Adrenal gland (tissue), 12 donors: ENCODE measurements around the gene TRIM16. TPM values are rescaled to one million over a fixed set of nuclear protein-coding genes. Genes with fewer than 3 reads are reported as not detected.
"Not testable (repeated sequence)": the region's sequence is repeated elsewhere in the genome, so short reads cannot be mapped to it uniquely, and the experiment has no call there.

ENCODE experiments used
- DNase-seq, 7 donors: peaks; one replicate each; pipeline ENCODE4 v3.0.0-alpha.2; 2019 to 2020
- H3K27ac ChIP-seq, 5 donors: fragments of 200-600 bp; sonication (generic) in 4 of 5; 1 replicate in 3 of 5; 2 replicates in 2 of 5; pipeline versions ENCODE4 v1.5.1 to v1.8.0; 2016 to 2020; ENCODE audit warnings: mild to moderate bottlenecking in 1 of 5
- H3K27me3 ChIP-seq: fragments of 200-600 bp; 2 replicates; pipeline ENCODE4 v1.8.0; 2021
- H3K36me3 ChIP-seq, 2 donors: fragments of 200-600 bp; replicated peaks in 1 of 2; 1 replicate in 1 of 2; 2 replicates in 1 of 2; pipeline versions ENCODE4 v1.5.1 to v1.8.0; 2018 to 2022
- H3K4me1 ChIP-seq, 2 donors: fragments of 200-600 bp; replicated peaks in 1 of 2; 1 replicate in 1 of 2; 2 replicates in 1 of 2; pipeline versions ENCODE4 v1.5.1 to v1.8.0; 2018 to 2021
- H3K4me3 ChIP-seq, 4 donors: fragments of 200-600 bp; sonication (generic) in 3 of 4; one replicate each; pipeline ENCODE4 v1.5.1; 2016 to 2018
- H3K9me3 ChIP-seq, 3 donors: fragments of 200-600 bp; sonication (generic) in 1 of 3; replicated peaks in 1 of 3; 1 replicate in 2 of 3; 2 replicates in 1 of 3; pipeline versions ENCODE4 v1.5.1 to v1.8.0; 2016 to 2021
- CTCF ChIP-seq, 6 experiments: fragments of 450-650 bp in 4 of 6; fragments of 200-600 bp in 2 of 6; sonication (generic) in 1 of 6; IDR thresholded peaks; 1 replicate in 5 of 6; 2 replicates in 1 of 6; pipeline versions ENCODE4 v1.5.1 to v1.8.0; 2016 to 2021; ENCODE audit warnings: antibody characterized with exemption in 6 of 6, mild to moderate bottlenecking in 2 of 6, moderate library complexity in 1 of 6
- POLR2A ChIP-seq, 2 donors: fragments of 450-650 bp; IDR thresholded peaks; one replicate each; pipeline ENCODE4 v1.6.1; 2017; ENCODE audit warnings: antibody characterized with exemption in 2 of 2, mild to moderate bottlenecking in 2 of 2, moderate library complexity in 1 of 2
- WGBS, 4 donors: extraction: QIAGEN DNeasy Blood & Tissue Kit in 2 of 4; methylation state at CpG; one replicate each; pipeline versions ENCODE4 v1.1.5 to v1.1.7; 2013 to 2017; 5-methylcytosine and 5-hydroxymethylcytosine counted together
- intact Hi-C, 2 donors: fragments of 100-400 bp; cut with DNase I; formaldehyde crosslinking; loops; one replicate each; pipeline versions ENCODE4 v1.14.1 to v1.15.0; 2022 to 2023
- polyA plus RNA-seq, 3 donors: library from polyadenylated mRNA; stranded (reverse); fragments of 200-250 nt in 2 of 3; fragments of 350-450 nt in 1 of 3; fragmentation: Illumina TruSeq in 1 of 3; extraction: RNeasy Lipid Tissue Mini Kit (QIAGEN cat#74804) in 1 of 3; gene quantifications; one replicate each; pipeline ENCODE4 v1.2.3, GENCODE V29; 2013 to 2014
- total RNA-seq, 9 donors: library from RNA; depleted of rRNA in 4 of 9; stranded (reverse); fragments of >200 nt in 4 of 9; fragments of 120-200 nt in 1 of 9; fragmentation: NEBNext Ultra II Directional in 1 of 9; extraction: Animal tissue kit (Norgen Biotek cat#: 25700) in 1 of 9; gene quantifications; one replicate each; pipeline versions ENCODE4 v1.1.0 to v1.2.4, GENCODE V29; 2013 to 2023
- donor health status: healthy with polysubstance abuse.
- donor health status: Bipolar disorder and iron deficiency.
- donor health status: DM: yes; HTN: yes; CAD: no.
- donor health status: DM: no; HTN: no; CAD: no.
- donor health status: DM: no; HTN: no; CAD: no.
- donor health status: DM: yes; HTN: yes; CAD: no.

Gene TRIM16
- total and polyA plus RNA-seq, 12 donors: 7.1 to 109 (median 45.3) TPM

GRCh38 chr17:15650741-15651582, 33.1 kb downstream of the TRIM16 start:
- peak overlapping the region in 3 of 4 donors; percentile 43 to 53 (median 47) for H3K4me3 ChIP-seq
- 17 to 21% (median 19%) methylated on average over 11 to 14 of the region's 14 CpGs for WGBS, 4 donors
- no peaks in the 10 kb centered on the region for H3K27me3 ChIP-seq
- intact Hi-C loops: no loop called here
- peak in 6 of 7 donors; percentile 30 to 57 (median 45) for DNase-seq
- peak overlapping the region; percentile 42 to 92 (median 82) for H3K27ac ChIP-seq
- H3K9me3 ChIP-seq: no peaks in the 10 kb centered on the region
- peaks cover 29 to 30% of the 10 kb centered on the region in 2 donors for H3K4me1 ChIP-seq
- H3K36me3 ChIP-seq: no peaks in the 10 kb centered on the region
- no peak for TF ChIP-seq CTCF (IDR thresholded peaks at IDR 0.05)
- TF ChIP-seq POLR2A (IDR thresholded peaks at IDR 0.05): no peak

DNA sequence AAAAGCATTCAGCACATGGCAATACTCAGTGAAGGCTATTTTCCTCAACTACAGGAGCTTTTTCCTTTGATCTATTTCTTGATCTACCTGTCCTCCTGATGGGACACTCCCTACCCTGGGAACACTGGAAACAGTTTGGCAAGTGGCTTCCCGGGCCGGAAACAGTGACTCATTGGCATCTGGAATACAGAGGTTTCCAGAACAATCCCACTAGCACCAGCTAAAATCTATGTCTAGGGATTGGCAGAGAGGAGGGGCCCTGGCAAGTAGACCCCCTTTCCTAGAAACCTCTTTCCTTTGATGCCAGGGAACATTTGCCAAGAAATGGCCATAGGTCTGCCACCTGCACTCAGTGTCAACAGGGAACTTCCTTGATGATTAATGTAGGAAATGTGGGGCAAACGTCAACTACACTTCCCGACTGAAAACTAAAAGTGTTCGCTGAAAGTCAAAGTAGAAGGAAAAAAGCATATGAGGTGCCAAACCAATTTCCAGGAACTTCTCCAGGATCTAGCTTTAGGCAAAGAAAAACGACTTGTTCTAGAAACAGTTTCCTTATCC, 34.2 kb downstream of the TRIM16 start:
- 15 to 21% (median 19%) methylated on average over 6 of the region's 6 CpGs for WGBS, 4 donors
- no peaks in the 10 kb centered on the region for H3K36me3 ChIP-seq
- TF ChIP-seq CTCF (IDR thresholded peaks at IDR 0.05): no peak
- TF ChIP-seq POLR2A (IDR thresholded peaks at IDR 0.05): peak in 1 of 2 donors; percentile 42
- peak overlapping the region in 4 of 5 donors; percentile 51 to 92 (median 82) for H3K27ac ChIP-seq
- peak overlapping the region in 2 of 4 donors; percentile 47 to 53 for H3K4me3 ChIP-seq
- H3K27me3 ChIP-seq: no peaks in the 10 kb centered on the region
- peaks cover 28 to 36% of the 10 kb centered on the region in 2 donors for H3K4me1 ChIP-seq
- intact Hi-C loops: no loop called here
- peak; percentile 59 to 82 (median 70) for DNase-seq
- no peaks in the 10 kb centered on the region for H3K9me3 ChIP-seq

GRCh38 chr17:15648386-15648785, 35.7 kb downstream of the TRIM16 start:
- Histone ChIP-seq H3K9me3 (no peaks in the 10 kb centered on the region), H3K4me1 (peaks cover 15 to 25% of the 10 kb centered on the region in 2 donors), H3K4me3 (peak overlapping the region in 1 of 4 donors; percentile 53), H3K36me3 (no peaks in the 10 kb centered on the region), H3K27me3 (no peaks in the 10 kb centered on the region), H3K27ac (peak overlapping the region in 4 of 5 donors; percentile 28 to 83 (median 74))
- intact Hi-C loops: no loop called here
- TF ChIP-seq POLR2A (IDR thresholded peaks at IDR 0.05) (no peak), CTCF (IDR thresholded peaks at IDR 0.05) (no peak)
- DNase-seq: peak in 4 of 7 donors; percentile 31 to 51 (median 40)
- 28 to 46% (median 40%) methylated on average over 2 to 5 of the region's 5 CpGs for WGBS, 4 donors

- H3K36me3 ChIP-seq, H3K9me3 ChIP-seq, H3K27me3 ChIP-seq, H3K4me3 ChIP-seq, DNase-seq, intact Hi-C loops: not testable (repeated sequence)
- WGBS, 4 donors: 72 to 86% (median 78%) methylated on average over 4 to 5 of the region's 5 CpGs
- H3K4me1 ChIP-seq: peaks cover 10 to 24% of the 10 kb centered on the region in 2 donors
- H3K27ac ChIP-seq: peak overlapping the region in 1 of 5 donors; percentile 26
Measured at GRCh38 chr17:15645942-15646312, 38.2 kb downstream of the TRIM16 start.

GRCh38 chr17:15645099-15645941, 38.8 kb downstream of the TRIM16 start:
- H3K27me3 ChIP-seq, H3K9me3 ChIP-seq, H3K4me3 ChIP-seq, intact Hi-C loops, H3K36me3 ChIP-seq: not testable (repeated sequence)
- H3K4me1 ChIP-seq: peaks cover 10 to 18% of the 10 kb centered on the region in 2 donors
- WGBS, 4 donors: 63 to 68% (median 65%) methylated on average over 9 to 10 of the region's 10 CpGs
- DNase-seq: peak in 1 of 7 donors; percentile 33
- H3K27ac ChIP-seq: peak overlapping the region in 1 of 5 donors; percentile 26

DNA sequence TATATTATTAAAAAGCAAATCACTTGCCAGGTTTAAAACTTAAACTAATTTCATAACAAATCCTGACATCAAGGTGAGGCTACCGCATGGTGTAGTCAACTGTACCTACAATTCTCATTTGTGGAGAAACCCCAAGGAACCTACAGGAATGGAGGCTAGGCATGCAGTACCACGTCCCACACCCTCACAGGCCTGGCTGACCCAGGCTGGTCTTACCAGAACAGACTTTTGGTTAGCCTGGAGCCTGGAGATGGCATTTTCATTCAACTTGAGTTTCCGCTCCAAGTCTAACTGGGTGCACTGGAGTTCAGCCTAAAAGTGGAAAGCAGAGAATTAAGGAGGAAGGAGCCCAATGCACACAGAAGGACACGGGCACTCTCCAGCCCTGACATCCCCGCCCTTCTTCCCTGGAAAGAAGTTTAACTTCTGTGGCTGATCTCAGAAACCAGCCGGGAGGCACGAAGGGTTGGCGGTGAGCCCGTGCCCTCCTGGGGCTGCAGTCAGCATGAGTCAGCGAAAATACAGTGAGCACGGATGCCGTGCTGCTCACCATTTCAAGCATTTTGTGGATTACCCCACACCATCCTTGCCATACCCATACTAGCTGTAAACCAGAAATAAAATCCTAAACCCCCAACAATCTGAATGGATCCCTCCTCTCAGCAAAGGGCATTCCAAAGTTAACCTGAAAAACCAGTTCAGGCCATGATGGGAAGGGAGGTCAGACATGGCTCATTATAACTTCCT, 41.4 kb downstream of the TRIM16 start:
- H3K27me3 ChIP-seq, H3K9me3 ChIP-seq, H3K4me3 ChIP-seq, H3K36me3 ChIP-seq, H3K4me1 ChIP-seq, DNase-seq, intact Hi-C loops: not testable (repeated sequence)
- peak overlapping the region in 2 of 5 donors; percentile 7 to 71 for H3K27ac ChIP-seq
- WGBS, 4 donors: 67 to 100% (median 98%) methylated on average over 1 to 2 of the region's 12 CpGs

DNA sequence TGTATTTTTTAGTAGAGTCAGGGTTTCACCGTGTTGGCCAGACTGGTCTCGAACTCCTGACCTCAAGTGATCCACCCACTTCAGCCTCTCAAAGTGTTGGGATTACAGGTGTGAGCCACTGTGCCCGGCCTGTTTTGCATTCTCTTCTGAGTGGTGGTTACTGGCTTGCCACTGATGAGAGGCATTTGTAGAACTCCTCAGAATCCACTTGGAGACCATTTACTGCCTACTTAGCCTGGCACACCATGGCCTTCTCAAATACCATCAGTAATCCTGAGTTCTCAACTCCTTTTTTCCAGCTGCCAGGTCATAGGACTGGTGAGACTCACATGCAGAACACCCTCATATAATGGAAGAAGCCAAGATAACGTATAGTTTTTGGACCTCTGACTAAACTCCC, 42.1 kb downstream of the TRIM16 start:
- H3K9me3 ChIP-seq, H3K36me3 ChIP-seq, H3K27me3 ChIP-seq, H3K4me3 ChIP-seq, H3K4me1 ChIP-seq, intact Hi-C loops, DNase-seq: not testable (repeated sequence)
- H3K27ac ChIP-seq: peak overlapping the region in 1 of 5 donors; percentile 7
- 88 to 97% (median 95%) methylated on average over 1 to 4 of the region's 4 CpGs for WGBS, 4 donors
